ENCODE measurements around the gene CHCHD6. TPM values are rescaled to one million over a fixed set of nuclear protein-coding genes. Genes with fewer than 3 reads are reported as not detected.

The CHCHD6 gene
- total RNA-seq, 1 experiment from 2014 or later = 36.3 TPM

GRCh38 chr3:126768903-126769302 lies 64.9 kb downstream of the CHCHD6 start:
- Histone ChIP-seq H3K9ac (ENCODE audit: low read length) (no peak overlapping the region), H3K27ac (ENCODE audit: low read depth, low read length) (no peak overlapping the region), H3K4me3 (replicated peaks in 1 of 2; ENCODE audit: low read depth in 1 of 2, low read length in 2 of 2) (no peak overlapping the region), H3K36me3 (ENCODE audit: control insufficient read depth in 1 of 2, insufficient read depth in 2 of 2, low read length in 2 of 2) (no peaks in the 10 kb centered on the region), H3K9me2 (ENCODE audit: insufficient read depth) (no peaks in the 10 kb centered on the region), H4K20me1 (ENCODE audit: insufficient read depth) (no peaks in the 10 kb centered on the region), H3K4me1 (ENCODE audit: control insufficient read depth in 1 of 2, insufficient read depth in 2 of 2, low read length in 2 of 2) (no peaks in the 10 kb centered on the region), H2AFZ (ENCODE audit: low read depth, low read length, poor library complexity, severe bottlenecking) (no peak overlapping the region), H3K9me3 (ENCODE audit: control insufficient read depth in 1 of 2, insufficient read depth in 1 of 2, low read depth in 1 of 2, low read length in 2 of 2) (no peaks in the 10 kb centered on the region), H3K79me2 (ENCODE audit: insufficient read depth, low read length) (peaks cover 13% of the 10 kb centered on the region; the same call in 1 of the 2 replicates), H3K4me2 (ENCODE audit: low read length) (no peak overlapping the region), H3K27me3 (ENCODE audit: insufficient read depth, low read length) (no peaks in the 10 kb centered on the region)
- ATAC-seq = no peak
- TF ChIP-seq ZBTB33 (IDR thresholded peaks at IDR 0.05; ENCODE audit: extremely low read depth, insufficient replicate concordance, low read length) (no peak), EZH2phosphoT487 (IDR thresholded peaks at IDR 0.05; ENCODE audit: borderline replicate concordance) (no peak)
- TF ChIP-seq, protein P1, sequence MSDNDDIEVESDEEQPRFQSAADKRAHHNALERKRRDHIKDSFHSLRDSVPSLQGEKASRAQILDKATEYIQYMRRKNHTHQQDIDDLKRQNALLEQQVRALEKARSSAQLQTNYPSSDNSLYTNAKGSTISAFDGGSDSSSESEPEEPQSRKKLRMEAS (IDR thresholded peaks at IDR 0.05) = no peak
- intact Hi-C loops (cut with micrococcal nuclease) = no loop called here
- CTCF ChIA-PET = no interaction called here
- BruUV-seq (replicated peaks) = no TSS peak
- POLR2A ChIA-PET = no interaction called here
- RAD21 ChIA-PET (ENCODE audit: low non-redundant PET in 1 of 2, low total read pairs in 2 of 2, uncharacterized antibody in 2 of 2, unreplicated experiment in 2 of 2) = no interaction called here
- no peak for DNase-seq (ENCODE audit: low read depth, low spot score)

DNA sequence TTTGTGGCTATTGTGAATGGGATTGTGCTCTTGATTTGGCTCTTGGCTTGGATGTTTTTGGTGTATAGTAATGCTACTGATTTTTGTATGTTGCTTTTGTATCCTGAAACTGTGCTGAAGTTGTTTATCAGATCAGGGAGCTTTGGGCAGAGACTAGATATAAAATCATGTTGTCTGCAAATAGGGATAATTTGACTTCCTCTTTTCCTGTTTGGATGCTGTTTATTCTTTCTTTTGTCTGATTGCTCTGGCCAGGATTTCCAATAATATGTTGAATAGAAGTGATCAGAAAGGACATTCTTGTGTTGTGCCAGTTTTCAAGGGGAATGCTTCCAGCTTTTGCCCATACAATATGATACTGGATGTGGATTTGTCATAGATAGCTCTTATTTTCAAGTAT lies 66.1 kb downstream of the CHCHD6 start:
- CTCF ChIA-PET = no interaction called here
- Histone ChIP-seq H3K4me2 (ENCODE audit: low read length) (no peak overlapping the region), H3K79me2 (ENCODE audit: insufficient read depth, low read length) (peaks cover 13% of the 10 kb centered on the region; the same call in 1 of the 2 replicates), H3K36me3 (ENCODE audit: control insufficient read depth in 1 of 2, insufficient read depth in 2 of 2, low read length in 2 of 2) (no peaks in the 10 kb centered on the region), H4K20me1 (ENCODE audit: insufficient read depth) (no peaks in the 10 kb centered on the region), H3K9me2 (ENCODE audit: insufficient read depth) (no peaks in the 10 kb centered on the region), H3K27me3 (ENCODE audit: insufficient read depth, low read length) (no peaks in the 10 kb centered on the region), H3K4me1 (ENCODE audit: control insufficient read depth in 1 of 2, insufficient read depth in 2 of 2, low read length in 2 of 2) (no peaks in the 10 kb centered on the region), H3K9ac (ENCODE audit: low read length) (no peak overlapping the region), H3K4me3 (replicated peaks in 1 of 2; ENCODE audit: low read depth in 1 of 2, low read length in 2 of 2) (no peak overlapping the region), H2AFZ (ENCODE audit: low read depth, low read length, poor library complexity, severe bottlenecking) (no peak overlapping the region), H3K27ac (ENCODE audit: low read depth, low read length) (no peak overlapping the region), H3K9me3 (ENCODE audit: control insufficient read depth in 1 of 2, insufficient read depth in 1 of 2, low read depth in 1 of 2, low read length in 2 of 2) (no peaks in the 10 kb centered on the region)
- POLR2A ChIA-PET = no interaction called here
- intact Hi-C loops (cut with micrococcal nuclease) = no loop called here
- no TSS peak for BruUV-seq (replicated peaks)
- RAD21 ChIA-PET (ENCODE audit: low non-redundant PET in 1 of 2, low total read pairs in 2 of 2, uncharacterized antibody in 2 of 2, unreplicated experiment in 2 of 2) = no interaction called here
- no peak for TF ChIP-seq YY1 (IDR thresholded peaks at IDR 0.05; ENCODE audit: extremely low read depth, insufficient replicate concordance, low read depth, low read length)
- TF ChIP-seq EZH2phosphoT487 (IDR thresholded peaks at IDR 0.05; ENCODE audit: borderline replicate concordance) = no peak
- TF ChIP-seq SIN3A (IDR thresholded peaks at IDR 0.05; ENCODE audit: low read depth) = no peak
- TF ChIP-seq ZNF274 (IDR thresholded peaks at IDR 0.05; ENCODE audit: low read depth, low read length) = no peak
- no peak for TF ChIP-seq EZH2 (IDR thresholded peaks at IDR 0.05)
- TF ChIP-seq CBX3 (IDR thresholded peaks at IDR 0.05; ENCODE audit: low read depth) = no peak
- no peak for TF ChIP-seq SP1 (IDR thresholded peaks at IDR 0.05; ENCODE audit: low read depth)
- TF ChIP-seq POLR2AphosphoS5 (IDR thresholded peaks at IDR 0.05; ENCODE audit: low read depth, low read length) = no peak
- TF ChIP-seq POLR2A (IDR thresholded peaks at IDR 0.05; ENCODE audit: borderline replicate concordance, extremely low read depth, insufficient read depth, insufficient read length) = no peak
- TF ChIP-seq ELF1 (IDR thresholded peaks at IDR 0.05; ENCODE audit: borderline replicate concordance, low read depth) = no peak
- TF ChIP-seq SRF (IDR thresholded peaks at IDR 0.05; ENCODE audit: low read depth) = no peak
- TF ChIP-seq RAD21 (IDR thresholded peaks at IDR 0.05; ENCODE audit: low read depth) = no peak
- TF ChIP-seq, protein P1 (IDR thresholded peaks at IDR 0.05) = no peak
- no peak for TF ChIP-seq TCF7L2 (IDR thresholded peaks at IDR 0.05; ENCODE audit: borderline replicate concordance, extremely low read depth, insufficient read depth, insufficient read length)
- no peak for TF ChIP-seq EGR1 (IDR thresholded peaks at IDR 0.05; ENCODE audit: low read depth)
- no peak for TF ChIP-seq CEBPB (IDR thresholded peaks at IDR 0.05; ENCODE audit: low read depth)
- ATAC-seq (no peak), DNase-seq (ENCODE audit: low read depth, low spot score) (no peak)

All from HCT116 (cell line).